ENCODE data around the gene CRADD. TPM values are rescaled to one million over a fixed set of nuclear protein-coding genes. Genes with fewer than 3 reads are reported as not detected.

The CRADD gene
- total and polyA plus RNA-seq, 2 donors (not counting 1 experiment from before 2014, with no cell fraction given), result 5.8 to 15.1 TPM

DNA sequence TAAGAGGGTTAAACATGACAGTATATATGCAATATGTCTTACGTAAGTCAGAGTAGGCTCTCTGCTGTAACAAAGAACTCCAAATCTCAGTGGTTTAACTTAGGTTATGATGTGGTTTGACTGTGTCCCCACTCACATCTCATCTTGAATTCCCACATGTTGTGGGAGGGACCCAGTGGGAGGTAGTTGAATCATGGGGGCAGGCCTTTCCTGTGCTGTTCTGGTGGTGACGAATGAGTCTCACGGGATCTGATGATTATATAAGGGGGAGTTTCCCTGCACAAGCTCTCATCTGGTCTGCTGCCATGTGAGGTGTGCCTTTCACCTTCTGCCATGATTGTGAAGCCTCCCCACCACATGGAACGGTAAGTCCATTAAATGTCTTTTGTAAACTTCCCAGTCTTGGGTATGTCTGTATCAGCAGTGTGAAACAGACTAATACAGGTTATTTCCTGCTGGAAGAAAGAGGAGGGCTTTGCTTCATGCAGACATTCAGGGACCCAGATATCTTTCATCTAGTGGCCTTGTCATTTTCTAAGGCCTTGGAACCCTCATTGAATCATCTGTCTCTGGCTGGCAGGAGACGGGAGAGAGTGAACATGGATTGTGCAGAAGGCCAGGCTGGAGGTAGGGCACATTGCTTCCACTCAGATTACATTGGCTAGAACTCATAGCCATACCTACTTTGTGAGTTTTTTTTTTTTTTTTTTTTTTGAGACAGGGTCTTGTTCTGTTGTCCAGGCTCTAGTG lies 96.1 kb downstream of the CRADD start:
- Histone ChIP-seq H3K9ac (ENCODE audit: low read length) (no peak overlapping the region), H4K20me1 (ENCODE audit: control insufficient read depth, insufficient read depth, low read length, poor library complexity, severe bottlenecking) (no peaks in the 10 kb centered on the region), H3K79me2 (ENCODE audit: control insufficient read depth, insufficient read depth, low read length) (no peaks in the 10 kb centered on the region), H2AFZ (ENCODE audit: insufficient read depth, low read depth, low read length, poor library complexity, severe bottlenecking) (no peak overlapping the region), H3K27ac (ENCODE audit: low read length in 2 of 2) (no peak overlapping the region), H3K4me3 (ENCODE audit: control extremely low read depth in 1 of 5, extremely low read depth in 1 of 5, insufficient read depth in 1 of 5, low read depth in 2 of 5, low read length in 4 of 5) (no peak overlapping the region), H3K4me2 (replicated peaks; ENCODE audit: low read depth, low read length, poor library complexity, severe bottlenecking) (no peak overlapping the region), H3K27me3 (replicated peaks in 1 of 4; ENCODE audit: control extremely low read depth in 1 of 4, control insufficient read depth in 3 of 4, insufficient read depth in 4 of 4, low read length in 3 of 4) (no peaks in the 10 kb centered on the region), H3K4me1 (ENCODE audit: control insufficient read depth in 2 of 2, insufficient read depth in 2 of 2, low read length in 2 of 2) (no peaks in the 10 kb centered on the region), H3K36me3 (replicated peaks in 1 of 2; ENCODE audit: control extremely low read depth in 1 of 2, control insufficient read depth in 1 of 2, extremely low read depth in 1 of 2, insufficient read depth in 2 of 2, low read length in 1 of 2) (peaks cover 0 to 2% of the 10 kb centered on the region in 2 experiments), H3K9me3 (ENCODE audit: control extremely low read depth in 1 of 3, control insufficient read depth in 2 of 3, insufficient read depth in 1 of 3, low read length in 2 of 3) (no peaks in the 10 kb centered on the region)
- no peak for ATAC-seq (ENCODE audit: low read depth)
- CTCF ChIA-PET, result interaction anchor here (1.1 kb wide), 1 partner anchor 15 kb away, joined by 3 read pairs; no protein-coding TSS in a partner anchor
- WGBS (ENCODE audit: insufficient coverage), result no CpG with 5 or more reads among the region's 5 CpGs
- H3K4me3 Mint-ChIP-seq, result no peak overlapping the region
- H3K9me3 Mint-ChIP-seq (ENCODE audit: insufficient read depth), result no peaks in the 10 kb centered on the region
- peak; percentile 8 for DNase-seq
- no peak for TF ChIP-seq EZH2 (IDR thresholded peaks at IDR 0.05; ENCODE audit: borderline replicate concordance, insufficient read depth, low read depth, low read length, poor library complexity, severe bottlenecking)
- TF ChIP-seq, protein P1, sequence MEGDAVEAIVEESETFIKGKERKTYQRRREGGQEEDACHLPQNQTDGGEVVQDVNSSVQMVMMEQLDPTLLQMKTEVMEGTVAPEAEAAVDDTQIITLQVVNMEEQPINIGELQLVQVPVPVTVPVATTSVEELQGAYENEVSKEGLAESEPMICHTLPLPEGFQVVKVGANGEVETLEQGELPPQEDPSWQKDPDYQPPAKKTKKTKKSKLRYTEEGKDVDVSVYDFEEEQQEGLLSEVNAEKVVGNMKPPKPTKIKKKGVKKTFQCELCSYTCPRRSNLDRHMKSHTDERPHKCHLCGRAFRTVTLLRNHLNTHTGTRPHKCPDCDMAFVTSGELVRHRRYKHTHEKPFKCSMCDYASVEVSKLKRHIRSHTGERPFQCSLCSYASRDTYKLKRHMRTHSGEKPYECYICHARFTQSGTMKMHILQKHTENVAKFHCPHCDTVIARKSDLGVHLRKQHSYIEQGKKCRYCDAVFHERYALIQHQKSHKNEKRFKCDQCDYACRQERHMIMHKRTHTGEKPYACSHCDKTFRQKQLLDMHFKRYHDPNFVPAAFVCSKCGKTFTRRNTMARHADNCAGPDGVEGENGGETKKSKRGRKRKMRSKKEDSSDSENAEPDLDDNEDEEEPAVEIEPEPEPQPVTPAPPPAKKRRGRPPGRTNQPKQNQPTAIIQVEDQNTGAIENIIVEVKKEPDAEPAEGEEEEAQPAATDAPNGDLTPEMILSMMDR (IDR thresholded peaks at IDR 0.05), result no peak
- no peak overlapping the region for H3K27ac Mint-ChIP-seq
- H3K27me3 Mint-ChIP-seq, result no peaks in the 10 kb centered on the region
- H3K4me1 Mint-ChIP-seq, result peaks cover 11% of the 10 kb centered on the region
- intact Hi-C loops (cut with micrococcal nuclease), result no loop called here
- POLR2A ChIA-PET, result no interaction called here

DNA sequence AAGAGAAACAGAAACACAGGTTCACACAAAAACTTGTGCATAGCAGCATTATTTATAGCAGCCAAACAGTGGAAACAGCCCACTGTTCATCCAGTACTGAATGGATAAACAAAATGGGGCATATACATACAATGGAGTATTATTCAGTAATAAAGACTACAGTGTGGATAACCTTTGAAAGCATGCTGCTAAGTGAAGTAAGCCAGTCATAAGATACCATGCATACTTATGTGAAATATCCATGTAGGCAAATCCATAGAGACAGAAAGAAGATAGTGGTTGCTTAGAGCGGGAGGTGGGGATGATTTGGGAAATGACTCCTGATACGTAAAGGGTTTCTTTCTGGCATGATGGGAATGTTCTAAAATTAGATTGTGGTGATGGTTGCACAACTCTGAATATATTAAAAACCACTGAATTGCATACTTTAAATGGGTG lies 99.4 kb downstream of the CRADD start:
- no peaks in the 10 kb centered on the region for H3K27me3 ChIP-seq (replicated peaks in 1 of 4; ENCODE audit: control extremely low read depth in 1 of 4, control insufficient read depth in 3 of 4, insufficient read depth in 4 of 4, low read length in 3 of 4)
- H3K4me3 ChIP-seq (ENCODE audit: control extremely low read depth in 1 of 5, extremely low read depth in 1 of 5, insufficient read depth in 1 of 5, low read depth in 2 of 5, low read length in 4 of 5), result no peak overlapping the region
- ChIA-PET CTCF (no interaction called here), POLR2A (no interaction called here)
- H3K4me1 Mint-ChIP-seq, result peaks cover 12% of the 10 kb centered on the region
- no peaks in the 10 kb centered on the region for H4K20me1 ChIP-seq (ENCODE audit: control insufficient read depth, insufficient read depth, low read length, poor library complexity, severe bottlenecking)
- H3K9me3 ChIP-seq (ENCODE audit: control extremely low read depth in 1 of 3, control insufficient read depth in 2 of 3, insufficient read depth in 1 of 3, low read length in 2 of 3), result no peaks in the 10 kb centered on the region
- no peaks in the 10 kb centered on the region for H3K4me1 ChIP-seq (ENCODE audit: control insufficient read depth in 2 of 2, insufficient read depth in 2 of 2, low read length in 2 of 2)
- H3K9ac ChIP-seq (ENCODE audit: low read length), result no peak overlapping the region
- no peak overlapping the region for H3K27ac ChIP-seq (ENCODE audit: low read length in 2 of 2)
- H3K9me3 Mint-ChIP-seq (ENCODE audit: insufficient read depth), result peaks cover 3% of the 10 kb centered on the region
- no peak overlapping the region for H3K4me2 ChIP-seq (replicated peaks; ENCODE audit: low read depth, low read length, poor library complexity, severe bottlenecking)
- no peak overlapping the region for H2AFZ ChIP-seq (ENCODE audit: insufficient read depth, low read depth, low read length, poor library complexity, severe bottlenecking)
- no peak for DNase-seq
- no peak for ATAC-seq (ENCODE audit: low read depth)
- no CpG with 5 or more reads among the region's 2 CpGs for WGBS (ENCODE audit: insufficient coverage)
- intact Hi-C loops (cut with micrococcal nuclease), result no loop called here
- no peak overlapping the region for H3K27ac Mint-ChIP-seq
- no peaks in the 10 kb centered on the region for H3K79me2 ChIP-seq (ENCODE audit: control insufficient read depth, insufficient read depth, low read length)
- H3K36me3 ChIP-seq (replicated peaks in 1 of 2; ENCODE audit: control extremely low read depth in 1 of 2, control insufficient read depth in 1 of 2, extremely low read depth in 1 of 2, insufficient read depth in 2 of 2, low read length in 1 of 2), result no peaks in the 10 kb centered on the region
- no peak overlapping the region for H3K4me3 Mint-ChIP-seq
- TF ChIP-seq, protein P1 (IDR thresholded peaks at IDR 0.05), result no peak
- TF ChIP-seq EZH2 (IDR thresholded peaks at IDR 0.05; ENCODE audit: borderline replicate concordance, insufficient read depth, low read depth, low read length, poor library complexity, severe bottlenecking), result no peak
- H3K27me3 Mint-ChIP-seq, result no peaks in the 10 kb centered on the region
